SU-DHL-6 (cell line): ENCODE data around the gene SUSD6.

Source experiments
- CTCF ChIP-seq: fragments of 200-600 bp; sonication (generic); IDR thresholded peaks from one replicate; pipeline ENCODE4 v1.5.1; 2017; ENCODE audit warnings: antibody characterized with exemption, mild to moderate bottlenecking, low read length, moderate library complexity; ENCODE audit not compliant: insufficient read depth, poor library complexity, severe bottlenecking
- EZH2phosphoT487 ChIP-seq: fragments of 200-600 bp; sonication (generic), shearing (Covaris generic); conservative IDR thresholded peaks from 2 replicates; pipeline ENCODE4 v1.6.1; 2018; ENCODE audit warnings: mild to moderate bottlenecking, antibody characterized with exemption, low read length, moderate library complexity, mixed read lengths

- TF ChIP-seq CTCF (no peak), EZH2phosphoT487 (no peak)
These were observed 21.8 kb downstream of the SUSD6 start for GRCh38 chr14:69633238-69633637.
